HEK293 (cell line): ENCODE results near the gene GLTP.
"Not testable (repeated sequence)": the region's sequence is repeated elsewhere in the genome, so short reads cannot be mapped to it uniquely, and the experiment has no call there.

Experiments
- CTCF ChIA-PET: fragments of 350-600 bp; formaldehyde crosslinking; extraction: SDS; loops from one replicate; lab custom pipeline; 2021; ENCODE audit warnings: antibody characterized with exemption; lab: Yijun Ruan, JAX
- POLR2A ChIA-PET: fragments of 300-600 bp; formaldehyde crosslinking; extraction: SDS; loops from one replicate; lab custom pipeline; 2020; ENCODE audit warnings: antibody characterized with exemption, inconsistent platforms; lab: Yijun Ruan, JAX
- H3K27ac ChIP-seq: fragments of 200-500 bp; sonication (Bioruptor generic); 2 replicates; pipeline ENCODE4 v1.5.1; 2014; ENCODE audit warnings: low read depth, low read length, control low read depth, inconsistent platforms; ENCODE audit errors: extremely low read depth
- H3K36me3 ChIP-seq, 2 experiments: fragments of 200-500 bp in 1 of 2; sonication (Bioruptor generic) in 1 of 2; 1 replicate in 1 of 2; 2 replicates in 1 of 2; pipeline ENCODE4 v1.5.1; 2014 to 2017; ENCODE audit warnings: inconsistent platforms in 2 of 2, low read length in 2 of 2; ENCODE audit not compliant: control insufficient read depth in 2 of 2, insufficient read depth in 1 of 2
- H3K4me1 ChIP-seq: fragments of 200-500 bp; sonication (Bioruptor generic); 2 replicates; pipeline ENCODE4 v1.5.1; 2014; ENCODE audit warnings: mild to moderate bottlenecking, low read length, inconsistent platforms; ENCODE audit not compliant: control insufficient read depth, insufficient read depth
- H3K4me3 ChIP-seq: 2 replicates; pipeline ENCODE4 v1.5.1; 2011; ENCODE audit warnings: low read depth, mild to moderate bottlenecking, control low read depth, low read length, moderate library complexity
- H3K9me3 ChIP-seq: fragments of 200-500 bp; sonication (Bioruptor generic); 2 replicates; pipeline ENCODE4 v1.5.1; 2014; ENCODE audit warnings: low read depth, low read length, inconsistent platforms; ENCODE audit not compliant: control insufficient read depth, insufficient read depth
- KLF10 ChIP-seq: fragments of 450-650 bp; IDR thresholded peaks from 2 replicates; pipeline ENCODE4 v1.5.1; 2018; ENCODE audit warnings: missing biosample characterization, mild to moderate bottlenecking, missing genetic modification characterization
- KLF7 ChIP-seq: fragments of 450-650 bp; formaldehyde crosslinking; IDR thresholded peaks from 2 replicates; pipeline ENCODE4 v1.5.1; 2016; ENCODE audit warnings: missing biosample characterization, missing genetic modification characterization, borderline replicate concordance
- ZBTB10 ChIP-seq: fragments of 450-650 bp; formaldehyde crosslinking; IDR thresholded peaks from 2 replicates; pipeline ENCODE4 v1.5.1; 2016; ENCODE audit warnings: missing biosample characterization, missing genetic modification characterization
- ZBTB17 ChIP-seq: fragments of 450-650 bp; formaldehyde crosslinking; IDR thresholded peaks from 2 replicates; pipeline ENCODE4 v1.5.1; 2016; ENCODE audit warnings: missing biosample characterization, missing genetic modification characterization
- ZBTB20 ChIP-seq: fragments of 450-650 bp; formaldehyde crosslinking; IDR thresholded peaks from 2 replicates; pipeline ENCODE4 v1.5.1; 2016; ENCODE audit warnings: missing biosample characterization, missing genetic modification characterization
- ZBTB8A ChIP-seq: fragments of 450-650 bp; formaldehyde crosslinking; IDR thresholded peaks from 2 replicates; pipeline ENCODE4 v1.5.1; 2016; ENCODE audit warnings: missing biosample characterization, missing genetic modification characterization
- ZNF10 ChIP-seq: fragments of 450-650 bp; formaldehyde crosslinking; IDR thresholded peaks from 2 replicates; pipeline ENCODE4 v1.5.1; 2017; ENCODE audit warnings: missing biosample characterization, missing genetic modification characterization
- ZNF404 ChIP-seq: fragments of 450-650 bp; formaldehyde crosslinking; IDR thresholded peaks from 2 replicates; pipeline ENCODE4 v1.5.1; 2017; ENCODE audit warnings: missing biosample characterization, missing genetic modification characterization
- ZNF514 ChIP-seq: fragments of 450-650 bp; formaldehyde crosslinking; IDR thresholded peaks from 2 replicates; pipeline ENCODE4 v1.5.1; 2016; ENCODE audit warnings: missing biosample characterization, missing genetic modification characterization
- ZNF692 ChIP-seq: fragments of 450-650 bp; formaldehyde crosslinking; IDR thresholded peaks from 2 replicates; pipeline ENCODE4 v1.5.1; 2016; ENCODE audit warnings: missing biosample characterization, missing genetic modification characterization
- ZXDB ChIP-seq: fragments of 450-650 bp; formaldehyde crosslinking; IDR thresholded peaks from 2 replicates; pipeline ENCODE4 v1.5.1; 2016; ENCODE audit warnings: missing biosample characterization, missing genetic modification characterization
- TF ChIP-seq, protein P1 (sequence below): fragments of 450-650 bp; formaldehyde crosslinking; IDR thresholded peaks from 2 replicates; pipeline ENCODE4 v1.5.1; 2016; ENCODE audit warnings: missing biosample characterization, missing genetic modification characterization
- TF ChIP-seq, protein P2 (sequence below): fragments of 450-650 bp; formaldehyde crosslinking; IDR thresholded peaks from 2 replicates; pipeline ENCODE4 v1.5.1; 2016; ENCODE audit warnings: missing biosample characterization, missing genetic modification characterization

GLTP gene

GRCh38 chr12:109899783-109900751 is 19.7 kb upstream of the GLTP start, which contains the start of gene TCHP (continued):
- TF ChIP-seq ZNF404 (tag by site-specific recombination) = no peak
- TF ChIP-seq ZNF692 (tag by site-specific recombination) = peak; percentile 47
- 0 out of 2 replicates have a peak, but pooled peaks have one; percentile 58 for TF ChIP-seq KLF10 (tag by site-specific recombination)
- TF ChIP-seq ZBTB20 = peak; percentile 87
- 0 out of 2 replicates have a peak, but pooled peaks have one; percentile 61 for TF ChIP-seq ZXDB (tag by site-specific recombination)
- TF ChIP-seq, protein P1, sequence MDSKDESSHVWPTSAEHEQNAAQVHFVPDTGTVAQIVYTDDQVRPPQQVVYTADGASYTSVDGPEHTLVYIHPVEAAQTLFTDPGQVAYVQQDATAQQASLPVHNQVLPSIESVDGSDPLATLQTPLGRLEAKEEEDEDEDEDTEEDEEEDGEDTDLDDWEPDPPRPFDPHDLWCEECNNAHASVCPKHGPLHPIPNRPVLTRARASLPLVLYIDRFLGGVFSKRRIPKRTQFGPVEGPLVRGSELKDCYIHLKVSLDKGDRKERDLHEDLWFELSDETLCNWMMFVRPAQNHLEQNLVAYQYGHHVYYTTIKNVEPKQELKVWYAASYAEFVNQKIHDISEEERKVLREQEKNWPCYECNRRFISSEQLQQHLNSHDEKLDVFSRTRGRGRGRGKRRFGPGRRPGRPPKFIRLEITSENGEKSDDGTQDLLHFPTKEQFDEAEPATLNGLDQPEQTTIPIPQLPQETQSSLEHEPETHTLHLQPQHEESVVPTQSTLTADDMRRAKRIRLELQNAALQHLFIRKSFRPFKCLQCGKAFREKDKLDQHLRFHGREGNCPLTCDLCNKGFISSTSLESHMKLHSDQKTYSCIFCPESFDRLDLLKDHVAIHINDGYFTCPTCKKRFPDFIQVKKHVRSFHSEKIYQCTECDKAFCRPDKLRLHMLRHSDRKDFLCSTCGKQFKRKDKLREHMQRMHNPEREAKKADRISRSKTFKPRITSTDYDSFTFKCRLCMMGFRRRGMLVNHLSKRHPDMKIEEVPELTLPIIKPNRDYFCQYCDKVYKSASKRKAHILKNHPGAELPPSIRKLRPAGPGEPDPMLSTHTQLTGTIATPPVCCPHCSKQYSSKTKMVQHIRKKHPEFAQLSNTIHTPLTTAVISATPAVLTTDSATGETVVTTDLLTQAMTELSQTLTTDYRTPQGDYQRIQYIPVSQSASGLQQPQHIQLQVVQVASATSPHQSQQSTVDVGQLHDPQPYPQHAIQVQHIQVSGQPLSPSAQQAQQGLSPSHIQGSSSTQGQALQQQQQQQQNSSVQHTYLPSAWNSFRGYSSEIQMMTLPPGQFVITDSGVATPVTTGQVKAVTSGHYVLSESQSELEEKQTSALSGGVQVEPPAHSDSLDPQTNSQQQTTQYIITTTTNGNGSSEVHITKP = no peak
- TF ChIP-seq ZNF10 (tag by site-specific recombination) = peak; percentile 89
- TF ChIP-seq ZBTB17 (tag by site-specific recombination) = no peak; the same call in 1 of the 2 replicates
- TF ChIP-seq ZBTB10 = 0 out of 2 replicates have a peak, but pooled peaks have one; percentile 44
- TF ChIP-seq, protein P2, sequence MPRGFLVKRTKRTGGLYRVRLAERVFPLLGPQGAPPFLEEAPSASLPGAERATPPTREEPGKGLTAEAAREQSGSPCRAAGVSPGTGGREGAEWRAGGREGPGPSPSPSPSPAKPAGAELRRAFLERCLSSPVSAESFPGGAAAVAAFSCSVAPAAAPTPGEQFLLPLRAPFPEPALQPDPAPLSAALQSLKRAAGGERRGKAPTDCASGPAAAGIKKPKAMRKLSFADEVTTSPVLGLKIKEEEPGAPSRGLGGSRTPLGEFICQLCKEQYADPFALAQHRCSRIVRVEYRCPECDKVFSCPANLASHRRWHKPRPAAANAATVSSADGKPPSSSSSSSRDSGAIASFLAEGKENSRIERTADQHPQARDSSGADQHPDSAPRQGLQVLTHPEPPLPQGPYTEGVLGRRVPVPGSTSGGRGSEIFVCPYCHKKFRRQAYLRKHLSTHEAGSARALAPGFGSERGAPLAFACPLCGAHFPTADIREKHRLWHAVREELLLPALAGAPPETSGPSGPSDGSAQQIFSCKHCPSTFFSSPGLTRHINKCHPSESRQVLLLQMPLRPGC (tag by site-specific recombination) = 0 out of 2 replicates have a peak, but pooled peaks have one; percentile 16
- 0 out of 2 replicates have a peak, but pooled peaks have one; percentile 12 for TF ChIP-seq KLF7 (tag by site-specific recombination)
- peak; percentile 96 for TF ChIP-seq ZBTB8A (tag by site-specific recombination)
- no peak for TF ChIP-seq ZNF514 (tag by site-specific recombination)

GRCh38 chr12:109899345-109899744 is 19.0 kb upstream of the GLTP start:
- not testable (repeated sequence) for H3K4me3 ChIP-seq, H3K27ac ChIP-seq, H3K9me3 ChIP-seq, H3K4me1 ChIP-seq
- CTCF ChIA-PET = interaction anchor here (0.7 to 1.2 kb wide), 2 partner anchors 37 to 54 kb away, joined by 3 read pairs; no protein-coding TSS in a partner anchor
- H3K36me3 ChIP-seq = peaks cover 2 to 17% of the 10 kb centered on the region in 2 experiments; a peak in 2 of 3 replicates
- POLR2A ChIA-PET = interaction anchor here (0.6 kb wide), 1 partner anchor 26 kb away, joined by 3 read pairs; no protein-coding TSS in a partner anchor
